Activated B cell treated with CpG ODN at 0.5 μM for 24 hours (primary cell): ENCODE results near the gene DHRSX. TPM values are rescaled to one million over a fixed set of nuclear protein-coding genes. Genes with fewer than 3 reads are reported as not detected.

Source experiments
- ATAC-seq: fragments of 200-7000 bp; cut with Tn5 transposase; one replicate; pipeline ENCODE4 v1.10.0; 2021; ENCODE audit warnings: low read depth, mild to moderate bottlenecking, moderate library complexity
- CTCF ChIA-PET: fragments of 350-600 bp; sonication (Branson Sonifier 250); formaldehyde crosslinking; loops from one replicate; lab custom pipeline; 2021; ENCODE audit warnings: antibody characterized with exemption; lab: Charles Lee
- POLR2A ChIA-PET: fragments of 350-600 bp; sonication (Branson Sonifier 250); formaldehyde crosslinking; loops from one replicate; lab custom pipeline; 2021; ENCODE audit warnings: antibody characterized with exemption; lab: Charles Lee
- DNase-seq: peaks from one replicate; pipeline ENCODE4 v3.0.0; 2022
- H3K27ac Mint-ChIP-seq: one replicate; pipeline ENCODE4 v1.8.0; 2020; ENCODE audit warnings: mixed read lengths
- H3K27me3 Mint-ChIP-seq: one replicate; pipeline ENCODE4 v1.8.0; 2021; ENCODE audit warnings: mixed read lengths
- H3K36me3 Mint-ChIP-seq: one replicate; pipeline ENCODE4 v1.8.0; 2021; ENCODE audit warnings: low read depth, mixed read lengths
- H3K4me1 Mint-ChIP-seq: one replicate; pipeline ENCODE4 v1.8.0; 2021; ENCODE audit warnings: mixed read lengths
- H3K4me3 Mint-ChIP-seq: one replicate; pipeline ENCODE4 v1.8.0; 2020; ENCODE audit warnings: mild to moderate bottlenecking, mixed read lengths
- H3K9me3 Mint-ChIP-seq: one replicate; pipeline ENCODE4 v1.8.0; 2020; ENCODE audit warnings: mixed read lengths
- intact Hi-C: fragments of 100-400 bp; cut with micrococcal nuclease; formaldehyde crosslinking; loops from one replicate; pipeline ENCODE4 v1.15.1; 2024
- total RNA-seq: library from RNA; stranded (reverse); gene quantifications from 2 replicates; pipeline ENCODE4 v1.2.3, GENCODE V29; 2022
- TF ChIP-seq, protein P1 (sequence below): fragments of 200-600 bp; IDR thresholded peaks from one replicate; pipeline ENCODE4 v1.8.0; 2022; ENCODE audit warnings: antibody characterized with exemption, mild to moderate bottlenecking

Gene DHRSX
- total RNA-seq, 1 donor from 2014 or later = 28.3 TPM

DNA sequence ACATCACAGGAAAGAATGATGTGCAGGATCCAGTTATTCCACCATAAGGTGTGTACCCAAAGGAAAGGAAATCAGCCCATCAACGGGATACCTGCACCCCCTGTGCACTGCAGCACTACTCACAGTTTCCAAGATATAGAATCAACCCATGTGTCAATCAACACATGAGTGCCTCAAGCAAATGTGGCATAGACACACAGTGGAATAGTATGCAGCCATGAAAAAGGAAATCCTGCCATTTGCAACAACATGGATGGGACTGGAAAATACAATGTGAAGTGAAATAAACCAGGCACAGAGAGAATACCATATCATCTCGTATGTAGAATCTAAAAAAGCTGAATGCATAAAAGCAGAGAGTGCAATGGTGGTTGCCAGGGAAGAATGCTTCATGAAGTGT, 53.3 kb downstream of the DHRSX start:
- H3K4me1 Mint-ChIP-seq = peaks cover 10% of the 10 kb centered on the region
- DNase-seq (no peak), ATAC-seq (no peak)
- peaks cover 5% of the 10 kb centered on the region for H3K9me3 Mint-ChIP-seq
- intact Hi-C loops = no loop called here
- H3K36me3 Mint-ChIP-seq = peaks cover 29% of the 10 kb centered on the region
- no peak overlapping the region for H3K27ac Mint-ChIP-seq
- ChIA-PET POLR2A (no interaction called here), CTCF (no interaction called here)
- TF ChIP-seq, protein P1, sequence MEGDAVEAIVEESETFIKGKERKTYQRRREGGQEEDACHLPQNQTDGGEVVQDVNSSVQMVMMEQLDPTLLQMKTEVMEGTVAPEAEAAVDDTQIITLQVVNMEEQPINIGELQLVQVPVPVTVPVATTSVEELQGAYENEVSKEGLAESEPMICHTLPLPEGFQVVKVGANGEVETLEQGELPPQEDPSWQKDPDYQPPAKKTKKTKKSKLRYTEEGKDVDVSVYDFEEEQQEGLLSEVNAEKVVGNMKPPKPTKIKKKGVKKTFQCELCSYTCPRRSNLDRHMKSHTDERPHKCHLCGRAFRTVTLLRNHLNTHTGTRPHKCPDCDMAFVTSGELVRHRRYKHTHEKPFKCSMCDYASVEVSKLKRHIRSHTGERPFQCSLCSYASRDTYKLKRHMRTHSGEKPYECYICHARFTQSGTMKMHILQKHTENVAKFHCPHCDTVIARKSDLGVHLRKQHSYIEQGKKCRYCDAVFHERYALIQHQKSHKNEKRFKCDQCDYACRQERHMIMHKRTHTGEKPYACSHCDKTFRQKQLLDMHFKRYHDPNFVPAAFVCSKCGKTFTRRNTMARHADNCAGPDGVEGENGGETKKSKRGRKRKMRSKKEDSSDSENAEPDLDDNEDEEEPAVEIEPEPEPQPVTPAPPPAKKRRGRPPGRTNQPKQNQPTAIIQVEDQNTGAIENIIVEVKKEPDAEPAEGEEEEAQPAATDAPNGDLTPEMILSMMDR = no peak
- H3K4me3 Mint-ChIP-seq = no peak overlapping the region
- no peaks in the 10 kb centered on the region for H3K27me3 Mint-ChIP-seq

DNA sequence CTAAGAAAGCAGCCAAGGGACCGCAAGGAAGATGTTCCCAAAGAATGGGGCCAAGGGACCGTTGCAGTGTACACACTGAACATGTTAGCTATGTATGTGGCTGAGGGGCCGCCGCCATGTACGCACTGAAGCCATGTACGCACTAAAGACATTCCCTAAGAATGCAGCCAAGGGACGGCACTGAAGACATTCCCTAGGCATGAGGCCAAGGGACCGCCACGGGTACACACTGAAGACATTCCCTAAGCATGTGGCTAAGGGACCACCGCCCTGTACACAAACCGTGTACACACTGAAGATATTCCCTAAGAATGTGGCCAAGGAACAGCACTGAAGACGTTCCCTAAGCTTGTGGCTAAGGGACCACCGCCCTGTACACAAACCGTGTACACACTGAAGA, 54.0 kb downstream of the DHRSX start:
- no peak overlapping the region for H3K4me3 Mint-ChIP-seq
- H3K4me1 Mint-ChIP-seq = peaks cover 10% of the 10 kb centered on the region
- TF ChIP-seq, protein P1 = no peak
- CTCF ChIA-PET = no interaction called here
- ATAC-seq (no peak), DNase-seq (no peak)
- peaks cover 5% of the 10 kb centered on the region for H3K9me3 Mint-ChIP-seq
- POLR2A ChIA-PET = no interaction called here
- H3K27me3 Mint-ChIP-seq = no peaks in the 10 kb centered on the region
- no peak overlapping the region for H3K27ac Mint-ChIP-seq
- peaks cover 24% of the 10 kb centered on the region for H3K36me3 Mint-ChIP-seq
- intact Hi-C loops = no loop called here

DNA sequence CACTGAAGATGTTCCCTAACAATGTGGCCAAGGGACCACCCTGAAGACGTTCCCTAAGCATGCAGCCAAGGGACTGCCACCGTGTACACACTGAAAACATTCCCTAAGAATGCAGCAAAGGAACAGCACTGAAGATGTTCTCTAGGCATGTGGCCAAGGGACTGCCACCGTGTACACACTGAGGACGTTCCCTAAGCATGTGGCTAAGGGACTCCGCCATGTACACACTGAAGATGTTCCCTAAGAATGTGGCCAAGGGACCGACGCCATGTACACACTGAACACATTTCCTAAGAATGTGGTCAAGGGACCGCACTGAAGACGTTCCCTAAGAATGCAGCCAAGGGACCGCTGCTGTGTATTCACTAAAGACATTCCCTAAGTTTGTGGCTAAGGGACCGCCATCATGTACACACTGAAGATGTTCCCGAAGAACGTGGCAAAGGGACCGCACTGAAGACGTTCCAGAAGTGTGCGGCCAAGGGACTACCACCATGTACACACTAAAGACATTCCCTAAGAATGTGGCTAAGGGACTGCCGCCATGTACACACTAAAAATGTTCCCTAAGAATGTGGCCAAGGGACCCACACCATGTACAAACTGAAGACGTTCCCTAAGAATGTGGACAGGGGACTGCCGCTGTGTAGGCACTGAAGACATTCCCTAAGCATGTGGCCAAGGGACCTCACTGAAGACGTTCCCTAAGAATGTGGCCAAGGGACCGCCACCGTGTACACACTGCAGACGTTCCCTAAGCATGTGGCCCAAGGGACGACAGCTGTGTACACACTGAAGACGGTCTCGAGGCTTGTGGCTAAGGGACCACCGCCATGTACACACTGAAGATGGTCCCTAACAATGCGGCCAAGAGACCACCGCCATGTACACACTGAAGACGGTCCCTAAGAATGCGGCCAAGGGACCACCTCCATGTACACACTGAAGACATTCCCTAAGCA, 54.8 kb downstream of the DHRSX start:
- peaks cover 5% of the 10 kb centered on the region for H3K9me3 Mint-ChIP-seq
- H3K4me1 Mint-ChIP-seq = peaks cover 10% of the 10 kb centered on the region
- TF ChIP-seq, protein P1 = no peak
- intact Hi-C loops = no loop called here
- ATAC-seq = no peak
- H3K36me3 Mint-ChIP-seq = peaks cover 26% of the 10 kb centered on the region
- POLR2A ChIA-PET = no interaction called here
- CTCF ChIA-PET = no interaction called here
- no peaks in the 10 kb centered on the region for H3K27me3 Mint-ChIP-seq
- DNase-seq = no peak
- no peak overlapping the region for H3K4me3 Mint-ChIP-seq
- no peak overlapping the region for H3K27ac Mint-ChIP-seq

DNA sequence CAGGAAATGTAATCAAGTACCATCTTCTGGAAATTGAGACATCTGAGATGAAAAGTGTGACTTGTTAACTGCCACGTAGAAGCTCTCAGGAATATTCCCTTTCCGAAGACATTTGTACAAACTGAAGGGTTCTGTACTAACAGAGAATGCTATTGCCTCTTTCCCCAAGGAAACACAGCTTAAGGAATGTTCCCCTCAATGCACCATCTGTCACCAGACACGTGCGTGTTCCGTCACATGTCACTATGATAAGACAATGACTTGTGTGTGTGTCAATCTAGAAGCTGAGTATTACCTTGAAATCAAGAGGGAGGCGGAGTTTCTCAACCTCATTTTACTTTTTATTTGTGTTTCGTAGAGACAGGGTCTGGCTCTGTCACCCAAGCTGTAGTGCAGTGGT, 58.1 kb downstream of the DHRSX start:
- ChIA-PET CTCF (no interaction called here), POLR2A (no interaction called here)
- intact Hi-C loops = no loop called here
- Mint-ChIP-seq H3K4me1 (no peaks in the 10 kb centered on the region), H3K27me3 (no peaks in the 10 kb centered on the region), H3K27ac (no peak overlapping the region), H3K36me3 (peaks cover 28% of the 10 kb centered on the region), H3K4me3 (no peak overlapping the region), H3K9me3 (peaks cover 5% of the 10 kb centered on the region)
- DNase-seq (no peak), ATAC-seq (no peak)
- TF ChIP-seq, protein P1 = no peak

DNA sequence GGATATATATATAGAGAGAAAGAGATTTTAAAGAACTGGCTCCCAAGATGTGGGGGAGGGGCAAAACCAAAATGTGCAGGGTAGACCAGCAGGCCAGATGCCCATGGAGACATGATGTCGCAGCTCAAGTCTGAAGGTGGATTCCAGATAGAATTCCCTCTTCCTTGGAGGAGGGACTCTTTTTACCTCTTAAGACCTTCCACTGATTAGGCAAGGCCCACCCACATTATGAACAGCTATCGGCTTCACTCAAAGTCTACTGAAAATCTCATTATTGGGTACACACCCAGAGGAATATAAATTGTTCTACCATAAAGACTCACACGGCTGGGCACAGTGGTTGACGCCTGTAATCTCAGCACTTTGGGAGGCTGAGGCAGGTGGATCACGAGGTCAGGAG, 59.3 kb downstream of the DHRSX start:
- H3K4me3 Mint-ChIP-seq = no peak overlapping the region
- no peaks in the 10 kb centered on the region for H3K27me3 Mint-ChIP-seq
- peaks cover 4% of the 10 kb centered on the region for H3K4me1 Mint-ChIP-seq
- ChIA-PET CTCF (no interaction called here), POLR2A (no interaction called here)
- DNase-seq = no peak
- ATAC-seq = no peak
- H3K27ac Mint-ChIP-seq = no peak overlapping the region
- H3K9me3 Mint-ChIP-seq = no peaks in the 10 kb centered on the region
- TF ChIP-seq, protein P1 = no peak
- H3K36me3 Mint-ChIP-seq = peaks cover 31% of the 10 kb centered on the region
- intact Hi-C loops = no loop called here
